ENCODE results near the gene EPS8L2. TPM values are rescaled to one million over a fixed set of nuclear protein-coding genes. Genes with fewer than 3 reads are reported as not detected.

EPS8L2 gene
- total RNA-seq, 1 donor from 2014 or later = 7.7 TPM

GRCh38 chr11:766936-767210 is 60.8 kb downstream of the EPS8L2 start:
- DNase-seq (ENCODE audit: missing footprints) (no peak), ATAC-seq (no peak)
- intact Hi-C loops (cut with DNase I) = no loop called here

- intact Hi-C loops (cut with DNase I) = no loop called here
- DNase-seq (ENCODE audit: missing footprints) (no peak), ATAC-seq (no peak)
These were observed 61.2 kb downstream of the EPS8L2 start for GRCh38 chr11:767238-767637.

GRCh38 chr11:769887-770641 is 64.0 kb downstream of the EPS8L2 start:
- ATAC-seq (no peak), DNase-seq (ENCODE audit: missing footprints) (no peak)
- intact Hi-C loops (cut with DNase I) = no loop called here

GRCh38 chr11:770642-771616 is 64.9 kb downstream of the EPS8L2 start:
- intact Hi-C loops (cut with DNase I) = no loop called here
- ATAC-seq = no peak

GRCh38 chr11:771617-772204 is 65.7 kb downstream of the EPS8L2 start:
- DNase-seq (ENCODE audit: missing footprints) (no peak), ATAC-seq (no peak)
- intact Hi-C loops (cut with DNase I) = no loop called here

More at GRCh38 chr11:770642-771616, 64.9 kb downstream of the EPS8L2 start:
- DNase-seq (ENCODE audit: missing footprints) = no peak

GRCh38 chr11:772429-773390 is 66.7 kb downstream of the EPS8L2 start:
- no peak for ATAC-seq
- intact Hi-C loops (cut with DNase I) = no loop called here
- no peak for DNase-seq (ENCODE audit: missing footprints)

GRCh38 chr11:773425-773824 is 67.4 kb downstream of the EPS8L2 start:
- DNase-seq (ENCODE audit: missing footprints) = no peak
- no peak for ATAC-seq
- intact Hi-C loops (cut with DNase I) = no loop called here

GRCh38 chr11:773830-774229 is 67.8 kb downstream of the EPS8L2 start:
- no peak for DNase-seq (ENCODE audit: missing footprints)
- no peak for ATAC-seq
- intact Hi-C loops (cut with DNase I) = no loop called here

- no peak for DNase-seq (ENCODE audit: missing footprints)
- ATAC-seq = no peak
- intact Hi-C loops (cut with DNase I) = no loop called here
These were observed 69.0 kb downstream of the EPS8L2 start for GRCh38 chr11:774873-775592.

GRCh38 chr11:776263-776560 is 70.2 kb downstream of the EPS8L2 start:
- ATAC-seq (no peak), DNase-seq (ENCODE audit: missing footprints) (no peak)
- intact Hi-C loops (cut with DNase I) = no loop called here

- DNase-seq (ENCODE audit: missing footprints) (no peak), ATAC-seq (peak; percentile 18)
- intact Hi-C loops (cut with DNase I) = no loop called here
These were observed 70.7 kb downstream of the EPS8L2 start for GRCh38 chr11:776561-777287.

Other genes with a start within 250 kb of the EPS8L2 start
- gene RNH1, start 199.0 kb upstream of the EPS8L2 start, total RNA-seq = 190 TPM
- 57.5 TPM for gene HRAS, start 170.7 kb upstream of the EPS8L2 start, total RNA-seq
- 0.16 TPM for gene LRRC56, start 168.7 kb upstream of the EPS8L2 start, total RNA-seq
- gene LMNTD2, start 145.5 kb upstream of the EPS8L2 start, total RNA-seq = 0.14 TPM
- gene RASSF7, start 145.3 kb upstream of the EPS8L2 start, total RNA-seq = 3.9 TPM
- 16.6 TPM for gene PHRF1, start 129.8 kb upstream of the EPS8L2 start, total RNA-seq
- 13.2 TPM for gene IRF7, start 90.3 kb upstream of the EPS8L2 start, total RNA-seq
- not detected for gene CDHR5, start 81.3 kb upstream of the EPS8L2 start, total RNA-seq
- gene SCT, start 79.0 kb upstream of the EPS8L2 start, total RNA-seq = not detected
- gene DRD4, start 69.0 kb upstream of the EPS8L2 start, total RNA-seq = 0.16 TPM
- 20.6 TPM for gene DEAF1, start 11.0 kb upstream of the EPS8L2 start, total RNA-seq
- gene TMEM80, start 10.4 kb upstream of the EPS8L2 start, total RNA-seq = 9.9 TPM
- gene TALDO1, start 41.2 kb downstream of the EPS8L2 start, total RNA-seq = 102 TPM
- 18.3 TPM for gene GATD1, start 71.3 kb downstream of the EPS8L2 start, total RNA-seq
- not detected for gene CEND1, start 83.9 kb downstream of the EPS8L2 start, total RNA-seq
- gene SLC25A22, start 92.0 kb downstream of the EPS8L2 start, total RNA-seq = 2.6 TPM
- 7.2 TPM for gene PIDD1, start 99.0 kb downstream of the EPS8L2 start, total RNA-seq
- 1,110 TPM for gene RPLP2, start 103.7 kb downstream of the EPS8L2 start, total RNA-seq
- 321 TPM for gene PNPLA2, start 112.7 kb downstream of the EPS8L2 start, total RNA-seq
- gene CRACR2B, start 121.7 kb downstream of the EPS8L2 start, total RNA-seq = 24.3 TPM
- 462 TPM for gene CD151, start 126.7 kb downstream of the EPS8L2 start, total RNA-seq
- 298 TPM for gene POLR2L, start 136.3 kb downstream of the EPS8L2 start, total RNA-seq
- gene TSPAN4, start 136.6 kb downstream of the EPS8L2 start, total RNA-seq = 43.8 TPM
- gene CHID1, start 204.6 kb downstream of the EPS8L2 start, total RNA-seq = 49.4 TPM
- 51.7 TPM for gene AP2A2, start 219.6 kb downstream of the EPS8L2 start, total RNA-seq